HG03025 (cell line): ENCODE results near the gene CDH13.

Experiments
- ATAC-seq: cut with Tn5 transposase; IDR thresholded peaks from one replicate; pipeline ENCODE4 v1.9.1; 2021; ENCODE audit warnings: mild to moderate bottlenecking, moderate library complexity; ENCODE audit not compliant: unreplicated experiment, low FRiP score

CDH13 gene

GRCh38 chr16:83013071-83013470 lies 386.3 kb downstream of the CDH13 start:
- ATAC-seq = no peak

DNA sequence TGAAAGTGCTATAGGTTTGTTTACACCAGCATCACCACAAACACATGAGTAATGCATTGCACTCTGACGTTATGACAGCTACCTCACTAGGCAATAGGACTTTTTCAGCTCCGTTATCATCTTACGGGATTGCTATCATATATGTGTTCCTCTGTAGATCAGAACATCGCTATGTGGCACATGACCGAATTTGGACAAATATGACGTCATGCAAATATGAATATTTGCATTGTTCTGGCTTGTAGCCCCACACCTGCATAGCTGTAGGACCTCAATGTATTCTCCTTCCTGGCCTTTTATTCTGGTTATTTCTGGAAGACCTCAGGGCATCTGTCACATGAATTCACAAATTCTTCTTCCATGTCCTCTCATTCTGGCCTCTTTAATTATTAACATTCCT lies 393.2 kb downstream of the CDH13 start:
- ATAC-seq = no peak

- no peak for ATAC-seq
Measured at GRCh38 chr16:83021045-83021444, 394.3 kb downstream of the CDH13 start.

GRCh38 chr16:83021746-83022145 lies 395.0 kb downstream of the CDH13 start:
- no peak for ATAC-seq

DNA sequence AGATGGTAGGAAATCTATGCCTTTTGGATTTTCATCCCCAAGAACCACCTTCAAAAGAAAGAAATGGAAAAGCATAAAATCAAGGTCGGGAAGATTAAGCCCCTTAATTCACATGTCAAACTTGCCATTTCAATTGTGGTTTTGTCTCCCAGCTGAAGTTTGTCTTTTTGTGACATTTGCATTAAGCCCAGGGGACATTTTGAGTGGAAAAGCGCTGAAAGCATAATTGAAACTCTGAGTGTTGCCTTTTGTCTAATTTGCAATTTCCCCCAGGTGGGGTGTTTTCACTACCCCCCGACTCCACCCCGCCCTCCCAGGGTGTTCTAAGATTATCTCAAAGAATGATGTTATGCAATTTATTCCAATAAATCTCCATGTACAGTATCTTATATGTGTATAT lies 396.2 kb downstream of the CDH13 start:
- ATAC-seq = no peak

- ATAC-seq = no peak
Measured at GRCh38 chr16:83023640-83024039, 396.9 kb downstream of the CDH13 start.

- no peak for ATAC-seq
Measured at GRCh38 chr16:83027973-83028372, 401.2 kb downstream of the CDH13 start.

DNA sequence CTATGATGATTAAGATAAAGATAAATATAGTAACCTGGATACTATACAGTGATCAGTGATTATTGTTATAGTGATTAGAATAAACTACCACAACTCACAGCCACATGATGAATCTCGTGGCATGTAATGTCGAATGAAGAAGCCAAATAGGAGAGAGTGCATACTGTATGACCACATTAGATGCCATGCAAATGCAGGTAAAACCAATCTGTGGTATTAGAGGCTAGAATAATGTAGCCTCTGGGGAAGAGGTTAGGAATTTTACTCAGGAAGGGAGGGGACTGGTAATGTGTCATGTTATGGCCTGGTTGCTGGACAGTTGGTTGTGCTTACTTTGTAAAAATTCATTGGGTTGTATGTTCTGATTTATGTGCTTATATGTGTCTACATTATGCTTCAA lies 402.7 kb downstream of the CDH13 start:
- no peak for ATAC-seq

GRCh38 chr16:83031524-83031923 lies 404.8 kb downstream of the CDH13 start:
- ATAC-seq = no peak

DNA sequence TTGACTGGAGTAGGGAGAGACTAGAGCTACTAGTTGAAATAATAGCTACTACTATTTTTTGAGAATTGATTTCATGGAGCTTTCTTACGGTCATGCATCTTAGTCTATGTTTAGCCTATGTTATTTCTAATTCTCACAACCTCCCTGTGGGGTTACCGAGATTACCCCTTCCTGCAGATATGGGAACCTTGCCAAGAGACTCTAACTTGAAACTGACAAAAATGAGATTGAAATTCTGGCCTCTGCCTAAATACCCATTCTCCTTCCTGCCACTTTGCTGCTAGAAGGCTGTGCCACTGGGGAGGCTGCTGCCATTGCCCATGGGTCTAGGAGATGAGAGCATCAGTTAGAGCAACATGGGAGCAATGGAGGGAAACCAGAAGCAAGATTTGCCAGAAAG lies 410.3 kb downstream of the CDH13 start:
- ATAC-seq = no peak

DNA sequence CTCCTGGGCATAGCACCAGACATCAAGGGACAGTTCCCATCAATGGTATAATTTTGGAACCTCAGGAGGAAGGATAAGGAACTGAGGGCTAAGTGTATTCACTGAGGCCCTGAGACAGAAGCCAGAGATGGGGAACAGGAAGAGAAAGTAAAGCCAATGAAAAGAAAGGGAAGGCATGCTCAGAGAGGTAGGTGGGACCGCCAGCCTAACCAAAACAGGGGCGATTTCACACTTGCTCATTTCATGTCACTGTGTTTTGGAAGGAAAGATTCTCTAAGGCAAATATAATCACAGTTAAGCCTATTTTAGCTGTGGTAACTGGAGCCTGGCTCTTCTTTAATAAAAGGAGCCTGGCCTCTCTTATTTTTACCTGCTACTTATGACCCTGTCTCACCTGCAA lies 411.1 kb downstream of the CDH13 start:
- no peak for ATAC-seq

- no peak for ATAC-seq
Measured at GRCh38 chr16:83040174-83040573, 413.4 kb downstream of the CDH13 start.

- ATAC-seq = no peak
Measured at GRCh38 chr16:83044589-83044988, 417.8 kb downstream of the CDH13 start.

- ATAC-seq = no peak
Measured at GRCh38 chr16:83045790-83046189, 419.0 kb downstream of the CDH13 start.

- ATAC-seq = no peak
Measured at GRCh38 chr16:83046664-83047063, 419.9 kb downstream of the CDH13 start.

GRCh38 chr16:83051451-83051850 lies 424.7 kb downstream of the CDH13 start:
- no peak for ATAC-seq

- ATAC-seq = no peak
Measured at GRCh38 chr16:83054283-83054682, 427.5 kb downstream of the CDH13 start.

DNA sequence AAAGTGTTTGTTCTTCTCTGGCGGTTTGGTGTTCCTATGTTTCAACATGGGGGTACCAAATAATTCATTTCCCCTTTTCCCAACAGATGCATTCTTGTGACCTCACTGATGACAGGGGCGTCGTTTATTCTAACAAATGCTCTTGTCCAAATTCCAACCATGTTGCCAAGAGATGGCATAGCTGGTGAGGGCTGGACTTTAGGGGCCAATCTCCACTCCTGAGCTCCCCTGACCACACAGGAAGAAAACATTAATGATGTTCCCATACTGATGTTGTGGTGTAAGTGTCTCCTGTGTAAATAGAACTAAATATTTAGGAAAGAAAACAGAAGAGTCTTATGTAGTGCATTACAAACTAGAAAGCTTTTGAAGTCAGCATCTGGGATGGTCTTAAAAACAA lies 431.6 kb downstream of the CDH13 start:
- no peak for ATAC-seq

- ATAC-seq = no peak
Measured at GRCh38 chr16:83059237-83059636, 432.5 kb downstream of the CDH13 start.

- ATAC-seq = no peak
Measured at GRCh38 chr16:83066011-83066410, 439.2 kb downstream of the CDH13 start.

DNA sequence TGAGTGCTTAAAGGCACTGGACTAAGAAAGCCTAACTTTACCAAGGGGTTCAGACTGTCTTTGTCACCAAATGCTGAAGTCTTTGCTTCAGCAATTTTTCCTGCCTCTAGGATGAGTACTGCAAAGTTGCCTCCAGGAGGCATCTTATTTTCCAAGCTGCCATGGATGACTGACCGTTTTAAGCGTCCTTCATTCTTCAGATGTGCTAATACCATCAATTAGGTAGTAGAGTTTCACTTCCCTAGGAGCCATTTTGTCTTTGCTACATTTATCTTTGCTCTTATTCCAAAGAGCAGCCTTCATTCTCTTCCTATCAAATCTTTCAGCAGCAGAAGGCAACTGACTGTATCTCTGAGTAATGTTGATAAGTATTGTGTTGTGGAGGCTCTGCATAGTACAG lies 440.1 kb downstream of the CDH13 start:
- ATAC-seq = no peak

DNA sequence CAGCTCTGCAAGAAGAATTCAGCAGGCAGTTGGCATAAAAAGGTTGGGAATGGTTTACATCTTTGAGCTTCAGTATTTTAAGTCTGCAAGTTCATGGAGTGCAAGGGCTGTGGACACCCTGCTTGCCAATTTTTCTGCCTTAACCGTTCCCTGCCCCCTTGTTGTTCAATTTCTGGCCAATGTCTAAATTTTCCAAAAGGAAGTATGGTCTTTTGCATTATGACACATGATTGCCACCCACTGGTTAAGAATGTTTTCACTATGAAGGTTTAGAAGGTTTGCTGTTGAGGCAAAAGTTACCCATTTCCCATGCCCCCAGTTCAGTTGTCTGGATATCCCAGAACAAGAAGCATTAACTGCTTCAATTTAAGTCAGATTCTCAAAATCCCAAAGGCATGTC lies 441.9 kb downstream of the CDH13 start:
- ATAC-seq = no peak

- ATAC-seq = no peak
Measured at GRCh38 chr16:83070416-83071209, 443.8 kb downstream of the CDH13 start.
